ENCODE data around the gene KRT80. TPM values are rescaled to one million over a fixed set of nuclear protein-coding genes. Genes with fewer than 3 reads are reported as not detected.

The KRT80 gene
- total RNA-seq, 2 donors from 2014 or later: 0.30 to 1.5 TPM

DNA sequence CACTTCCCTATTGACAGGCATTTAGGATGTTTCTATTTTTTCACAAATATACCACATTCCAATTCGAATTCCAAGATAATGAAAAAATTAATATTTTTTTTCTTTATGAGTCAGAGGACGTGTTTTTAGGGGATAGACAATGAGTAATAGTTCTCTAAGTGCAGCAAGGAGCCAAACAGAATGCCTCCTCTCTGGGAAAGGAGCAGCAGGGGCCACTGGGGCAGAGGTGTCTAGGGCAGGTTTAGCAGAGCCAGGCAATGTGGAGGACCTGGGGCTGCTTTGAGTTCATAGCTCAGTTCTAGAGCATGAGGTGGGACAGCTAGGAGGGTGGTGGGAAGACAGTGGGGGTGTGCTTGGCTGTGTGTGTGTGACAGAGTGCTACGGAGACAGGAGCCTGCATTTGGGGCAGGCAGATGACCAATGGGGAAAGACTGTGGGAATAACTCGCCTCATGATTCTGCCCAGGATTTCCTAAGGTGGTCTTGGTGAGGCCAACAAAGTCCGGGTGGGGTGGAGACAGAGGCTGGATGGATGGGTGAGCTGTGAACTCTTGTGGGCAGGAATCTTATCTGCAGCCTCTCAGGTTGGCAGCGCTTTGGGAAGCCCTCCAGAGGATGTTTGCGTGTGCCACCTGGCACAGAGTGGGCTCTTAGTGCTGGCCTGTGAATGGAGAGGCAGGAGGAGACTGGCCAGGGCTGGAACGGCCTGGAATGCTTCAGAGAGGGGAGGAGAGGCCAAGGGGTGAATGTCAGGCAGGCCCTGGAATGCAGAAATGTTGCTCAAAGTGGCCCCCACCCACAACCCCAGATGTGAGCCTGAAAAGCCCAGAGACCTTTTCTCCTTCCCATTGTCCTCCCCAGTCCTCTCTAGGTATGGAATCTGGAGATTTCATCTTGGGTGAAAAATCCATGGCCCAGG is 38.8 kb upstream of the KRT80 start:
- peaks cover 3 to 8% of the 10 kb centered on the region in 2 donors for H3K27me3 ChIP-seq
- DNase-seq (ENCODE audit: low spot score): no peak

DNA sequence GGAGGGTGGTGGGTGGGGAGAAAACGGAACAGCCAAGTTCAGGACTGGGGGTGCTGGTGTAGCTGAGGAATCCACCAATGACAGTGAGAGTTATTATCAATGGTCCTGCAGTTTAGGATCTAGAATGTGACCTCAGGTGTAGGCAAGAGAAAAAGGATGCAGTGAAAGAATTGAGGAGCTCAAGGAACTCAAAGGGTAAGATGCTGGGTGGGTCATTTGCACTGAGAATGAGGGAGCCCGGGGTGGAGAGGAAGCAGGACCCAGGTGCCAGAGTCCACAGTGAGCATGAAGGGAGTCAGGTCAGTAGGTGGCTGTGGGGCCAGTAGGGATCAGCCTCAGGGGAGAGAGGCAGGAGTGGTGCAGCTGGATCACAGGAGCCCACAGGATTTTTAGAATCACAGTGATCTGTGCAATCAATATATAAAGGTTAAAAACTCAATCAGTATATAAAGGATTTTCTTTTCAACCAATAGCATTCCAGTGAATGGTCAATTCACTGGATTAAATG is 38.1 kb upstream of the KRT80 start:
- no peak for DNase-seq (ENCODE audit: low spot score)
- TF ChIP-seq, protein P1, sequence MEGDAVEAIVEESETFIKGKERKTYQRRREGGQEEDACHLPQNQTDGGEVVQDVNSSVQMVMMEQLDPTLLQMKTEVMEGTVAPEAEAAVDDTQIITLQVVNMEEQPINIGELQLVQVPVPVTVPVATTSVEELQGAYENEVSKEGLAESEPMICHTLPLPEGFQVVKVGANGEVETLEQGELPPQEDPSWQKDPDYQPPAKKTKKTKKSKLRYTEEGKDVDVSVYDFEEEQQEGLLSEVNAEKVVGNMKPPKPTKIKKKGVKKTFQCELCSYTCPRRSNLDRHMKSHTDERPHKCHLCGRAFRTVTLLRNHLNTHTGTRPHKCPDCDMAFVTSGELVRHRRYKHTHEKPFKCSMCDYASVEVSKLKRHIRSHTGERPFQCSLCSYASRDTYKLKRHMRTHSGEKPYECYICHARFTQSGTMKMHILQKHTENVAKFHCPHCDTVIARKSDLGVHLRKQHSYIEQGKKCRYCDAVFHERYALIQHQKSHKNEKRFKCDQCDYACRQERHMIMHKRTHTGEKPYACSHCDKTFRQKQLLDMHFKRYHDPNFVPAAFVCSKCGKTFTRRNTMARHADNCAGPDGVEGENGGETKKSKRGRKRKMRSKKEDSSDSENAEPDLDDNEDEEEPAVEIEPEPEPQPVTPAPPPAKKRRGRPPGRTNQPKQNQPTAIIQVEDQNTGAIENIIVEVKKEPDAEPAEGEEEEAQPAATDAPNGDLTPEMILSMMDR (IDR thresholded peaks at IDR 0.05): no peak
- H3K36me3 ChIP-seq: no peaks in the 10 kb centered on the region
- H3K27me3 ChIP-seq: peaks cover 3 to 8% of the 10 kb centered on the region in 2 donors
- no peak overlapping the region for H3K27ac ChIP-seq
- H3K4me1 ChIP-seq: peaks cover 0 to 27% of the 10 kb centered on the region in 2 donors
- no peaks in the 10 kb centered on the region for H3K9me3 ChIP-seq
- no peak overlapping the region for H3K4me3 ChIP-seq

More for the DNA sequence above, 38.8 kb upstream of the KRT80 start:
- H3K4me1 ChIP-seq: peaks cover 0 to 27% of the 10 kb centered on the region in 2 donors
- no peak overlapping the region for H3K4me3 ChIP-seq
- TF ChIP-seq, protein P1 (IDR thresholded peaks at IDR 0.05): no peak
- H3K27ac ChIP-seq: peak overlapping the region in 1 of 2 donors; percentile 19
- no peaks in the 10 kb centered on the region for H3K36me3 ChIP-seq
- no peaks in the 10 kb centered on the region for H3K9me3 ChIP-seq

DNA sequence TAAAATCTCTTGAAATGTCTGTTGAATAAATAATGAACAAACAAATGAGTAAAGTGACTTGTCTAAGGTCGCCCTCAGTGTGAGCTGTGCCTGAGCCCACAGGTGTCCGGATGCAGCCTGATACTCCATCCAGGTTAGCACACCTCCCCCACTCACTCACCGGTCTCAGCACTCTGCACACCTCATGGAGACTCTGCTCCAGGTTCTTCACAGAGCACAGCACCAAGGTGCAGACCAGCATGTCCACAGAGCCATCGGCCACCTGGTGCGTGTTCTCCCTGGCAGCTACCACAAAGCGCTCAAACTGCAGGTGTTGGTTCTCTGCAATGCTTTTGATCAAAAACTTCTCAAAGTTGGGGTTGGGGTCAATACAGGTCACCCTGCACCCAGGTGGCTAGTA is 37.1 kb upstream of the KRT80 start:
- peaks cover under 1 to 8% of the 10 kb centered on the region in 2 donors for H3K27me3 ChIP-seq
- TF ChIP-seq, protein P1 (IDR thresholded peaks at IDR 0.05): no peak
- no peaks in the 10 kb centered on the region for H3K36me3 ChIP-seq
- H3K9me3 ChIP-seq: no peaks in the 10 kb centered on the region
- no peak for DNase-seq (ENCODE audit: low spot score)
- H3K4me3 ChIP-seq: no peak overlapping the region
- H3K27ac ChIP-seq: no peak overlapping the region
- peaks cover 0 to 27% of the 10 kb centered on the region in 2 donors for H3K4me1 ChIP-seq

DNA sequence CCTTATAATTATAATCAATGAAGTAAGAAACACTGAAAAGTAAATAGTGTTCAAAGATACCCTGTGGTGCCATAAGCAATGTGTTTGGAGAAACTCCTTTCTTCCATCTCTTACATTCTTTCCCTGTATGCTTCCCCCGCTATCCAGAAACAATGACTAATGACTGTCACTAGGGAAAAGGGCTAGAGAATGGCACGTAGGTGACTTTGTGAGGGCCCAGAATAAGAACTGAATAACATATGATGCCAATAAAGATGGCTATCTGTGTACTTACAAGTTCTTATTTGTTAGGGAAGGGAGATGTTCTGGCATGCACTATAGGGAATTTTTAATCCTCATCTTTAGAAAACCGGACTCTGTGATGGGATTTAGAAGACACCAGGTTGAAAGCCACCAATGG is 36.6 kb upstream of the KRT80 start:
- no peak overlapping the region for H3K27ac ChIP-seq
- no peaks in the 10 kb centered on the region for H3K9me3 ChIP-seq
- peaks cover 0 to 24% of the 10 kb centered on the region in 2 donors for H3K4me1 ChIP-seq
- TF ChIP-seq, protein P1 (IDR thresholded peaks at IDR 0.05): no peak
- DNase-seq (ENCODE audit: low spot score): no peak
- no peaks in the 10 kb centered on the region for H3K36me3 ChIP-seq
- peaks cover 0 to 8% of the 10 kb centered on the region in 2 donors for H3K27me3 ChIP-seq
- H3K4me3 ChIP-seq: no peak overlapping the region

DNA sequence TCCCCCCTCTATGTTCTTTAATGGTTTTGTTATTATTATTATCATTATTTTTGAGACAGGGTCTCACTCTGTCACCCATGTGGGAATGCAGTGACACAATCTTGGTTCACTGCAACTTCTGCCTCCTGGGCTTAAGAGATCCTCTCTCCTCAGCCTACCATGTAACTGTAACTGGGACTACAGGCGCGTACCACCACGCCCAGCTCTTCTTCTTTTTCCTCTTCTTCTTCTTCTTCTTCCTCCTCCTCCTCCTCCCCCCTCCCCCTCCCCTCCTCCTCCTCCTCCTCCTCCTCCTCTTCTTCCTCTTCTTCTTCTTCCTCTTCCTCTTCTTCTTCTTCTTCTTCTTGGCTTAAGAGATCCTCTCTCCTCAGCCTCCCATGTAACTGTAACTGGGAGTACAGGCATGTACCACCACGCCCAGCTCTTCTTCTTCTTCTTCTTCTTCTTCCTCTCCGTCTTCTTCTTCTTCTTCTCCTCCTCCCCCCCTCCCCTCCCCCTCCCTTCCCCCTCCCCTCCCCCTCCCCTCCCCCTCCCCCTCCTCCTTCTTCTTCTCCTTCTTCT is 35.9 kb upstream of the KRT80 start:
- Histone ChIP-seq H3K4me3 (no peak overlapping the region), H3K36me3 (no peaks in the 10 kb centered on the region), H3K4me1 (peaks cover 0 to 17% of the 10 kb centered on the region in 2 donors), H3K27ac (no peak overlapping the region), H3K27me3 (peaks cover 0 to under 1% of the 10 kb centered on the region in 2 donors), H3K9me3 (no peaks in the 10 kb centered on the region)
- DNase-seq (ENCODE audit: low spot score): no peak
- TF ChIP-seq, protein P1 (IDR thresholded peaks at IDR 0.05): no peak

All from right atrium auricular region (tissue), 2 donors.